ENCODE results near the gene CASKIN1. TPM values are rescaled to one million over a fixed set of nuclear protein-coding genes. Genes with fewer than 3 reads are reported as not detected.
A peak's percentile ranks its signal among the peaks of the same experiment; 100 is the strongest.

The CASKIN1 gene
- total RNA-seq, 1 experiment from 2014 or later, result 7.9 TPM

DNA sequence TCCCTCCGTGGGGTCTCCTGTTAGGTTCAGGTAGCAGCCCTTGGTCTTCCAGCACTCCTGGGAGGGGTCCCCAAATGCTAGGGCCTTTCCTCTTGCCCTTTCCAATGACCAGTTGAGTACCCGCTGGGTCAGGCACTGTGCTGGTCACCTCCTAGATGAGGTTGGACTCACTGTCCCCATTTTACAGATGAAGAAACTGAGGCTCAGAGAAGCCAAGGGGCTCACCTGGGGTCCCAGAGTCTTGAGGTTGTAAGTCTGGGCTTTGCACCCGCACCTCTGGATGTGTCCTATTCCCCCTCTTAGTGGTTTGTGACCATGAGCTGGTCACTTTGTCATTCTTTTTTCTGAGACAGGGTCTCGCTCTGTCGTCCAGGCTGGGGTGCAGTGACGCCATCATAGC, 1.4 kb upstream of the CASKIN1 start:
- no peak overlapping the region for H3K27ac ChIP-seq (ENCODE audit: insufficient read length, low read depth, low read length)

More for the DNA sequence above, 1.4 kb upstream of the CASKIN1 start:
- H4K91ac ChIP-seq (ENCODE audit: insufficient read length, low read depth, low read length), result no peak overlapping the region
- H2AK5ac ChIP-seq (ENCODE audit: insufficient read length, low read length), result no peak overlapping the region
- no peaks in the 10 kb centered on the region for H4K20me1 ChIP-seq (ENCODE audit: control insufficient read depth, insufficient read depth, insufficient read length)
- no peak overlapping the region for H3T11ph ChIP-seq (ENCODE audit: low read length)
- H3K4me2 ChIP-seq (ENCODE audit: insufficient read depth, insufficient read length, low read length), result no peak overlapping the region
- no peak overlapping the region for H3K9ac ChIP-seq (ENCODE audit: extremely low read depth, insufficient read length, low read length)
- H2BK5ac ChIP-seq (ENCODE audit: insufficient read length, low read length), result no peak overlapping the region
- no peaks in the 10 kb centered on the region for H3K36me3 Mint-ChIP-seq (ENCODE audit: insufficient read depth in 1 of 3, low read depth in 3 of 3)
- no peak for TF ChIP-seq CTCF (conservative IDR thresholded peaks at IDR 0.05)
- H3K27me3 ChIP-seq (ENCODE audit: insufficient read depth, low read length), result peaks cover 8% of the 10 kb centered on the region; the same call in 1 of the 2 replicates
- peaks cover 7% of the 10 kb centered on the region for H3K23me2 ChIP-seq (ENCODE audit: insufficient read length, low read depth, low read length, poor library complexity, severe bottlenecking)
- H2AFZ ChIP-seq (ENCODE audit: low read length), result no peak overlapping the region
- no peaks in the 10 kb centered on the region for H3K9me3 ChIP-seq (ENCODE audit: control insufficient read depth, low read depth, low read length)
- peaks cover 57% of the 10 kb centered on the region for H3K27me3 Mint-ChIP-seq (ENCODE audit: low read depth)
- no peak overlapping the region for H2BK15ac ChIP-seq (ENCODE audit: low read depth, low read length)
- H4K5ac ChIP-seq (ENCODE audit: insufficient read length, low read depth, low read length), result no peak overlapping the region
- no peak overlapping the region for H4K8ac ChIP-seq (replicated peaks; ENCODE audit: insufficient read length, low read depth, low read length)
- no peak overlapping the region for H3K4ac ChIP-seq (ENCODE audit: low read depth, low read length)
- H3K79me2 ChIP-seq (ENCODE audit: insufficient read depth, low read length), result no peaks in the 10 kb centered on the region
- no CpG with 5 or more reads among the region's 6 CpGs for WGBS (ENCODE audit: extremely low coverage, insufficient read length, low lambda C conversion rate)
- H3K79me1 ChIP-seq (ENCODE audit: insufficient read depth, low read depth, low read length, poor library complexity, severe bottlenecking), result no peaks in the 10 kb centered on the region
- no peaks in the 10 kb centered on the region for H3K9me3 Mint-ChIP-seq
- no peak overlapping the region for H3K27ac Mint-ChIP-seq
- H3K23ac ChIP-seq (ENCODE audit: insufficient read length, low read depth, low read length), result no peak overlapping the region
- no peak overlapping the region for H3K18ac ChIP-seq (ENCODE audit: insufficient read length, low read depth, low read length)
- peaks cover 4% of the 10 kb centered on the region in 2 experiments; a peak in 1 of 4 replicates for H3K4me1 Mint-ChIP-seq
- DNase-seq, result no peak
- no peak overlapping the region for H3K14ac ChIP-seq (ENCODE audit: insufficient read depth, low read length)
- H2BK12ac ChIP-seq (ENCODE audit: insufficient read length, low read depth, low read length), result no peak overlapping the region
- H3K4me1 ChIP-seq (ENCODE audit: insufficient read depth, low read length), result no peaks in the 10 kb centered on the region
- peak overlapping the region; percentile 54 to 73 for H3K4me3 Mint-ChIP-seq
- H3K56ac ChIP-seq (ENCODE audit: insufficient read length, low read depth, low read length), result no peak overlapping the region
- no peak overlapping the region for H2BK20ac ChIP-seq (ENCODE audit: low read depth, low read length, poor library complexity, severe bottlenecking)
- no peak overlapping the region for H2BK120ac ChIP-seq (ENCODE audit: low read depth, low read length, poor library complexity, severe bottlenecking)

All from H9 (cell line).